ENCODE results near the gene DNAJC27.

Gene DNAJC27

GRCh38 chr2:24915175-24915574 is 56.6 kb downstream of the DNAJC27 start:
- TF ChIP-seq POLR2A (IDR thresholded peaks at IDR 0.05; ENCODE audit: low read depth, low read length): no peak
- no peak for FAIRE-seq

DNA sequence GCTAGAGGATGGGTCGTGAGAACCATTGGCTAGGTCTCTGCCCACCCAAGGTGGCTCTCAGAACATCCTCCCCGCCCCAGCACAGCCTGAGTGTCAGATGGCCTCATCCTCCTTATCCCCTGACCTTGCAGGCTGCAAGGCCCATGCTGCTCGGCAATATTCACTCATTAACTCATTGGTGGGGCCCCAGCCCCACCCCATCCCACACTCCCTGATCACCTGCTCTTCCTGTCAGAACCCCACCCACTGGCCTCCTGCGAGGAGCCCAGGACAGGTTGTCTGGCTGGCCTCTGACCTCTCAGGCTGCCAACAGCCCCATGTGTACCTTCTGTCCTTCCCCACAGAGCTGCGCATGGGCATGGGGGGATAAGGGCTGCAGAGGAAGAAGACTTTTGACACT is 57.0 kb downstream of the DNAJC27 start:
- FAIRE-seq: no peak
- no peak for DNase-seq (ENCODE audit: insufficient read length, low spot score)
- no peak for TF ChIP-seq POLR2A (IDR thresholded peaks at IDR 0.05; ENCODE audit: low read depth, low read length)

More at GRCh38 chr2:24915175-24915574, 56.6 kb downstream of the DNAJC27 start:
- no peak for DNase-seq (ENCODE audit: insufficient read length, low spot score)

DNA sequence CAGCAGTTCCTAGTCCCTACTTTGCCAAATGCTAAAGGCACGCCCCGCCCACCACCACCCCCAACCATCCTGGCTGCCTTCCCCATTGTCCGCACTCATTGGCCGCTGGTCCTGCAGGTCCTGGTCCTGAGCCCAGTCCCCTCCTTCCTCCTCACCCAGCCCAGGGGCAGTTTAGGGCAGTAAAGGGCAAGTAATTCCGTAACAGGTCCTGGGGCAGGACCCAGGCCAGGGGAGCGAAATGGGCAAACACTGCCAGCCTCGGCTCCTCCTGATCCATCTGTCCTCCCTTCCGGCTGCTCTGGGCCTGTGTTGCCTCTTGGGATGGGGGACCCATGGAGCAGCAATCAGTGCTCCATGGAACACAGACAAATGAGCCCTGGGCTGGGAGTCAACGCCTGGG is 57.8 kb downstream of the DNAJC27 start:
- no peak for TF ChIP-seq POLR2A (IDR thresholded peaks at IDR 0.05; ENCODE audit: low read depth, low read length)
- DNase-seq (ENCODE audit: insufficient read length, low spot score) (no peak), FAIRE-seq (no peak)

DNA sequence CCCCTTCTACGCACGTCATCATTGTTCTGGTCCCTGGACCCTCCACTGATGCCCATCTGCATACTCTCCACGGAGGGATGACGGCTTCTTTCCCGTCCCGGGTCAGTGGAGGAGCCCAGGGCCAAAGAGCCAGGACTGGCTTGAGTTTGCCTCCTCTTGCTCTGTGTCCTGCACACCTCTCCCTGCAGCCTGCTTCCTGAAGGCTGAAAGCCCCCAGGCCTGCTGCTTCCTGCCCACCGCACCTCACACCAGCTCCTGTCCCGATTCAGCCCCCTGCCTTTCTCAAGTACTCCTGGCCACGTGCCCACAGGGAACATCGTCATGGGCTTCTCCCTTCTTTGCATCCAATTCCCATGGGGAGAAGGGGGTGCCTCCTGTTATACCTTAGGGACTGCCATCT is 58.8 kb downstream of the DNAJC27 start:
- DNase-seq (ENCODE audit: insufficient read length, low spot score): no peak
- FAIRE-seq: no peak
- TF ChIP-seq POLR2A (IDR thresholded peaks at IDR 0.05; ENCODE audit: low read depth, low read length): no peak

DNA sequence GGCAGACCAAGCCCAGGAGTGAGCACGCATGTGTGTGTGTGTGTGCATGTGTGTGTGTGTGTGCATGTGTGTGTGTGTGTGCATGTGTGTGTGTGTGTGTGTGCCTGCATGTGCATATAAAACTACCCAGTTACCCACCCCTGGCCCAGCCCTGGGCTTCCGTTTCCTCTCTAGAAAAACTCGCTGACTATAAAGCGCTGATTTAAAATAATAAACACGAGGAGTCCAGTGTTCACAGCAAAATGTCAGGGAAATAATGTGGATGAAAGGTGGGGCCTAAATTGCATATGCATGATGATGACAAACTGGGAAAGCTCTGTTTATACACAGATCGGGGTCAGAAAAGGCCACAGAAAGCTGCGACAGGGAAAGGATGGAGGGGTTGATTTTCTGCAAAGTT is 59.2 kb downstream of the DNAJC27 start:
- no peak for TF ChIP-seq POLR2A (IDR thresholded peaks at IDR 0.05; ENCODE audit: low read depth, low read length)
- FAIRE-seq: no peak

DNA sequence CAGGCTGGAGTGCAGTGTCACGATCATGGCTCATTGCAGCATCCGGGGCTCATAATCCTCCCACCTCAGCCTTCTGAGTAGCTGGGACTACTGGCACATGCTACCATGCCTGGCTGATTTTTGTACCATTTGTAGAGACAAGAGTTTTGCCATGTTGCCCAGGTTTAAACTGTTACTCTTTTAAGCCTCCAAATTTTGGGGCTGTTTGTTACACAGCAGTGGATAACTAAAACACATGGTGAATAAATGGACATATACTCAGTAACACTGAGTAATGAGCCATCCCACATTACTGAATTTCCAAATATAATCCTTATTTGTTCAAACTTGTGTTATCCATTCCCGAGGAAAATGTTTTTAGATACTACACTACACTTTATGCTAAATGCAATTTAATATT is 61.5 kb downstream of the DNAJC27 start:
- DNase-seq (ENCODE audit: insufficient read length, low spot score) (no peak), FAIRE-seq (no peak)
- no peak for TF ChIP-seq POLR2A (IDR thresholded peaks at IDR 0.05; ENCODE audit: low read depth, low read length)

More for the DNA sequence above, 59.2 kb downstream of the DNAJC27 start:
- DNase-seq (ENCODE audit: insufficient read length, low spot score): no peak

- FAIRE-seq (no peak), DNase-seq (ENCODE audit: insufficient read length, low spot score) (no peak)
- TF ChIP-seq POLR2A (IDR thresholded peaks at IDR 0.05; ENCODE audit: low read depth, low read length): no peak
These were observed 62.1 kb downstream of the DNAJC27 start for GRCh38 chr2:24909555-24910177.

- TF ChIP-seq POLR2A (IDR thresholded peaks at IDR 0.05; ENCODE audit: low read depth, low read length): no peak
- DNase-seq (ENCODE audit: insufficient read length, low spot score) (no peak), FAIRE-seq (no peak)
These were observed 63.3 kb downstream of the DNAJC27 start for GRCh38 chr2:24908461-24908901.

DNA sequence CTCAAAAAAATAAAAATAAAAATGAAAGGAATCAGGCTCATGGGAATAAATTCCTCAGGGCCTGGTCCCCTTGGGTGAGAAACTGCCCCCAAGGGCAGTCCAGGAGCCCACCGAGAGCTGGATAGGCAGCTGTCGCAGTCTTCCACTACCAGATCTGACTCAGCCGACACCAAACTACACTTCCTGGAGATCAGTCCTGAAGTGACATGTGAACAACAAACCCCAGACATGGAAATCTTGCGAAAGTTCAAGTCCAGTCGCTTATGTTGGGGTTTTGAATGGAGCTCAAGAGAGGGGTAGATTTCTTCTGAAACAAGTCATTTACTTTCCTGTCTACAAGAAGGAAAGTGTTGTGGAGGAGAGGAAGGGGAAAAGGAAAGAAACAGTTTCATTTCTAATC is 64.6 kb downstream of the DNAJC27 start:
- DNase-seq (ENCODE audit: insufficient read length, low spot score): no peak
- no peak for FAIRE-seq
- TF ChIP-seq POLR2A (IDR thresholded peaks at IDR 0.05; ENCODE audit: low read depth, low read length): no peak

DNA sequence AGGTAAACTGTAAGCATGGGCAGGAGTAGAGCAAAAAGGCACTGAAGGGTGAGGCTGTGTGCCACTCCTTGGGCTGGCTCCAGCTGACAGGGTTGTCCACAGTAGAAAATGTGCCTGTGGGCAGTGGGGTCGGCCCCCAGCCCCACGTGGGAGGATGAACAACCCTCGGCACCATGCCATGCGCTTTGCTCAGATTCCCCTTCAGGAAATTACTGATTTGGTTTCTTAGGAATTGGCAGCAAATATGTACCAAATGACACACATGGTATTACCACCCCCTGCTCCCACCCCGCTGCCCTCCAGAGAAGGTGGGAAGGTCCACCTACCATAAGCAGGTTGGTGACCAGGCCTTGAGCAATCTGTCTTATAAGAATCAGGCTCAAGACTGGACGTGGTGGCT is 65.3 kb downstream of the DNAJC27 start:
- FAIRE-seq (no peak), DNase-seq (ENCODE audit: insufficient read length, low spot score) (no peak)
- no peak for TF ChIP-seq POLR2A (IDR thresholded peaks at IDR 0.05; ENCODE audit: low read depth, low read length)

- no peak for TF ChIP-seq POLR2A (IDR thresholded peaks at IDR 0.05; ENCODE audit: low read depth, low read length)
- FAIRE-seq (no peak), DNase-seq (ENCODE audit: insufficient read length, low spot score) (no peak)
These were observed 68.3 kb downstream of the DNAJC27 start for GRCh38 chr2:24903161-24904103.

- DNase-seq (ENCODE audit: insufficient read length, low spot score) (no peak), FAIRE-seq (no peak)
- TF ChIP-seq POLR2A (IDR thresholded peaks at IDR 0.05; ENCODE audit: low read depth, low read length): no peak
These were observed 72.3 kb downstream of the DNAJC27 start for GRCh38 chr2:24899361-24899910.

GRCh38 chr2:24898122-24899109 is 73.3 kb downstream of the DNAJC27 start:
- no peak for TF ChIP-seq POLR2A (IDR thresholded peaks at IDR 0.05; ENCODE audit: low read depth, low read length)
- DNase-seq (ENCODE audit: insufficient read length, low spot score) (no peak), FAIRE-seq (no peak)
